Memory B cell (primary cell): Measurements from ENCODE around the gene TUBG1.
"Not testable (repeated sequence)": the region's sequence is repeated elsewhere in the genome, so short reads cannot be mapped to it uniquely, and the experiment has no call there.

Experiments
- ATAC-seq: fragments of 150-1000 bp; cut with Tn5 transposase; 2 replicates; pipeline ENCODE4 v1.10.0; 2021; ENCODE audit warnings: low read depth, mild to moderate bottlenecking, moderate library complexity
- DNase-seq, 2 donors: peaks; one replicate each; pipeline ENCODE4 v3.0.0; 2022; ENCODE audit warnings: low spot score in 2 of 2
- H3K27ac Mint-ChIP-seq: one replicate; pipeline ENCODE4 v1.8.0; 2022; ENCODE audit warnings: mild to moderate bottlenecking, moderate library complexity, mixed read lengths
- H3K27me3 Mint-ChIP-seq: one replicate; pipeline ENCODE4 v1.8.0; 2022; ENCODE audit warnings: mixed read lengths
- H3K36me3 Mint-ChIP-seq: one replicate; pipeline ENCODE4 v1.8.0; 2022; ENCODE audit warnings: mild to moderate bottlenecking, mixed read lengths
- H3K4me1 Mint-ChIP-seq: one replicate; pipeline ENCODE4 v1.8.0; 2022; ENCODE audit warnings: mixed read lengths
- H3K4me3 Mint-ChIP-seq: one replicate; pipeline ENCODE4 v1.8.0; 2022; ENCODE audit warnings: mild to moderate bottlenecking, moderate library complexity, mixed read lengths
- H3K9me3 Mint-ChIP-seq: one replicate; pipeline ENCODE4 v1.8.0; 2022; ENCODE audit warnings: mixed read lengths

TUBG1 gene

DNA sequence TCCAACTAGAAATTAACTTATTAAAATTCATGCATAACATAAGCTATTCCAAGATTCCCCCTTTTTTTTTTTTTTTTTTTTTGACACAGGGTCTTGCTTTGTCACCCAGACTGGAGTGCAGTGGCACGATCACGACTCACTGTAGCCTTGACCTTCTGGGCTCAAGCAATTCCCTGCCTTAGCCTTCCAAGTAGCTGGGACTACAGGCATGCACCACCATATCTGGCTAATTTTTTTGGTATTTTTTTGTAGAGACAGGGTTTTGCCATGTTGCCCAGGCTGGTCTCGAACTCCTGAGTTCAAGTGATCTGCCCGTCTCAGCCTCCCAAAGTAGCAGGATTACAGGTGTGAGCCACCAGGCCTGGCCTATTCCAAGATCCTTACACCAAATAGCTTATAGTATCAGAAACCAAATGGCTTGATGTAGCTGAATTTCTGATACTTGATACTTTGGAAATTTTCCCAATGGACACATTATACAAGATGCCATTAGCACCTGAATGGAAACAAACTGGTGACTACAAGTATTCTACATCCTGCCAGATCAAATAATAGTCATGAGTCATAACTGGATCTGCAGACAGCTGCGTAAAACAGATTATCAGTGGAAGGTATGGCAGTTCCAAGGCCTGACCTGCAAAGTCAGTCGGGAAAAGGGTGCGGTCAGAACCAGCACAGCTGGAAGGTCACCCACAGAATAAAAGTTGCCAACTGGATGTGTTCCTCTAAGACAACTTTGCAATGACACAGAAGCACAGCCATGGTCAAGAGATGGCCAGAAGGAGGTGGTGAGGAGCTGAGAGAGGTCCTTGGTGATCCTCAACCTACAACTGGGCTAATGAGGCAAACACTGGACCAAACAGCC, 14.5 kb downstream of the TUBG1 start:
- H3K4me3 Mint-ChIP-seq, result no peak overlapping the region
- H3K9me3 Mint-ChIP-seq, result no peaks in the 10 kb centered on the region
- no peak overlapping the region for H3K27ac Mint-ChIP-seq
- H3K36me3 Mint-ChIP-seq, result no peaks in the 10 kb centered on the region
- ATAC-seq, result no peak
- H3K4me1 Mint-ChIP-seq, result peaks cover 2% of the 10 kb centered on the region
- no peaks in the 10 kb centered on the region for H3K27me3 Mint-ChIP-seq
- no peak for DNase-seq

DNA sequence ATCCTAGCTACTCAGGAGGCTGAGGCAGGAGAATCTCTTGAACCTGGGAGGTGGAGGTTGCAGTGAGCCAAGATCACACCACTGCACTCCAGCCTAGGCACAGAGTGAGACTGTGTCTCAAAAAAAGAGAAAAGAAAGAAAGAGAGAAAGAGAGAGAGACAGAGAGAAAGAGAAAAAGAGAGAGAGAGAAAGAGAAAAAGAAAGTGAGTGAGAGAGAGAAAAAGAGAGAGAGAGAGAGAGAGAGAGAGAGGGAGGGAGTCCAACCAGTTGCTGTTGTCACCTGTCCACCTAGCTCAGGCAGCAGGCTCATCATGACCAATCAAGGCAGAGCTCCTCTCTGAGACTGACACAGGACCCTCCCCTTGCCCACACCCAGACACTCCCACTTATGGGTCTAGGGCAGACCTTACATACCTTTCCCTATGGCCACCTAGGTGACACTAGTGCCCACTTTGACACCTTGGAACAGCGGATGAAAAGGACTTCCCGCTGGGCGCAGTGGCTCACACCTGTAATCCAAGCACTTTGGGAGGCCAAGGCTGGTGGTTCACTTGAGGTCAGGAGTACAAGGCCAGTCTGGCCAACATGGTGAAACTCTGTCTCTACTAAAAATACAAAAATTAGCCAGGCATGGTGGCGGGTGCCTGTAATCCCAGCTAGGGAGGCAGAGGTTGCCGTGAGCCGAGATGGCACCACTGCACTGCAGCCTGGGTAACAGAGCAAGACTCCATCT, 17.7 kb downstream of the TUBG1 start:
- not testable (repeated sequence) for H3K4me3 Mint-ChIP-seq, H3K27me3 Mint-ChIP-seq, H3K27ac Mint-ChIP-seq, H3K9me3 Mint-ChIP-seq, H3K4me1 Mint-ChIP-seq, ATAC-seq, DNase-seq, H3K36me3 Mint-ChIP-seq

DNA sequence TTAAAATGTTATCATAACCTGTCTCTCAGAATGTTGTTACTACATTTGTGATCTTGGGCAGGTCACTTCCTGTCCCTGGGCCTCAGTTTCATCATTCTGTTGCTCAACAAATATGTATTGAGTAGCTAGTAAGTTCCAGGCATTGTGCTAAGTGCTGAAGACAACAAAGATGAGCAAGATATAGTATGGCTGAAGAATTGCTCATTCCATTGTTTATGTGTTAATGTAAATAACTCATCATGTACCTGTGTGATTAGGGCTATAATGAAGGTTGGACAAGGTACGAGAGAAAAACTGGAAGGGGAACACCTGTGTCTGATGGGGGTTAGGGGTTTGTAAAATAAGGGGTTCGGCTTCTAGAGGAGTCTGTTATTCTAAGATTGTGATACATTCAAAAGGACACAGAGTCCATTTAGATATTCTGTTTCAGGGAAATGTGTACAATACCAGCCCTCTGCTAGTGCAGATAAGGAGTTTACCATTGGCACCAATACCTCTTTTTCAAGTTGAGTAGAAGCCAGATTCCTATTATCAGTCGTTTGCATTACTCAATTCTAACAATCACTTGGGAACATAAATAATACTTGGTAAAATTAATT, 20.0 kb downstream of the TUBG1 start:
- Mint-ChIP-seq H3K27me3 (peaks cover 2% of the 10 kb centered on the region), H3K4me1 (no peaks in the 10 kb centered on the region), H3K36me3 (no peaks in the 10 kb centered on the region), H3K4me3 (no peak overlapping the region), H3K27ac (no peak overlapping the region), H3K9me3 (no peaks in the 10 kb centered on the region)
- no peak for ATAC-seq
- no peak for DNase-seq

DNA sequence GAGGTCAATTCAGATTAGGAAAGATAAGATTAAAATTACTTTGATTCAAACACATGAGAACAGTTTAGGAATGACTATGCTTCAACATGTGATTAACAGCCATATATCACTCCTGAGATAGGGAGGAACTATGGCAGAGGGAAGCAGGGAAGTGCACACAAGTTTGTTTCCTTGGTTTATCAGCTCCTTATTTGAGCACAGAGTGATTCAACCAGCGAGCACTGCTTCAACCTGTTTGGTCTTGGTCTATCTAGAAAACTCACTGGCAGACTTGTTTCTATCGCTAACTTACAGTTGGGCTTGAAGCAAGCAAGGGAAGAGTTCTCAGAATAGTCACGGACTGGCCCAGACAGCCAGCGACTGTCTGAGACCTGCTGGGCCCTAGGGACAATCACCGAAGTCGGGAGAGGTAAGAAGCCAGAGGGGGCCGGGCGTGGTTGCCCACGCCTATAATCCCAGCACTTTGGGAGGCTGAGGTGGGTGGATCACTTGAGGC, 23.5 kb downstream of the TUBG1 start:
- no peak overlapping the region for H3K27ac Mint-ChIP-seq
- H3K4me1 Mint-ChIP-seq, result no peaks in the 10 kb centered on the region
- ATAC-seq (no peak), DNase-seq (no peak)
- H3K27me3 Mint-ChIP-seq, result peaks cover 2% of the 10 kb centered on the region
- H3K36me3 Mint-ChIP-seq, result no peaks in the 10 kb centered on the region
- no peaks in the 10 kb centered on the region for H3K9me3 Mint-ChIP-seq
- no peak overlapping the region for H3K4me3 Mint-ChIP-seq

DNA sequence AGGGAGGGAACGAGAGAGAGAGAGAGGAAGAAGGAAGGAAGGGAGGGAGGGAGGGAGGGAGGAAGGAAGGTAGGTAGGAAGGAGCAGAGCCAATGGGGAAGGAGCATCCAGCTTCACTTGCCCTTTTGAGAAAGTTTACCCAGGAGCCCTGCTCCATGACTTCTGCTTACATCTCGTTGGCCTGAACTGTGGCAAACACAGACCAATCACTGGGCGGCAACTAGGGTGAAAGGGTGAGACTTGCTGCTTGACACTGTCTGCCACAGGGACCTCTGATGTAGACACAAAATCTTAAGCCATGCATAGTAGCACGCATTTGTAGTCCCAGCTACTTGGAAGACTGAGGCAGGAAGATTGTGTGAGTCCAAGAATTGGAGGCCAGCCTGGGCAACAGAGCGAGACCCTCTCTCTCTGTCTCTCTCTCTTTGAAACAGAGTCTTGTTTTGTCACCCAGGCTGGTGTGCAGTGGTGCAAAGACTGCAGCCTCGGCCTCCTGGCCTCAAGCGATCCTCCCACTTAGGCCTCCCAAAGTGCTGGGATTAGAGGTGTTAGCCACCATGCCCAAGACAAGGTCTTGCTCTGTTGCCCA, 30.1 kb downstream of the TUBG1 start:
- H3K27ac Mint-ChIP-seq, result no peak overlapping the region
- ATAC-seq (no peak), DNase-seq (no peak)
- no peaks in the 10 kb centered on the region for H3K36me3 Mint-ChIP-seq
- peaks cover 10% of the 10 kb centered on the region for H3K27me3 Mint-ChIP-seq
- H3K4me1 Mint-ChIP-seq, result no peaks in the 10 kb centered on the region
- no peak overlapping the region for H3K4me3 Mint-ChIP-seq
- H3K9me3 Mint-ChIP-seq, result no peaks in the 10 kb centered on the region

DNA sequence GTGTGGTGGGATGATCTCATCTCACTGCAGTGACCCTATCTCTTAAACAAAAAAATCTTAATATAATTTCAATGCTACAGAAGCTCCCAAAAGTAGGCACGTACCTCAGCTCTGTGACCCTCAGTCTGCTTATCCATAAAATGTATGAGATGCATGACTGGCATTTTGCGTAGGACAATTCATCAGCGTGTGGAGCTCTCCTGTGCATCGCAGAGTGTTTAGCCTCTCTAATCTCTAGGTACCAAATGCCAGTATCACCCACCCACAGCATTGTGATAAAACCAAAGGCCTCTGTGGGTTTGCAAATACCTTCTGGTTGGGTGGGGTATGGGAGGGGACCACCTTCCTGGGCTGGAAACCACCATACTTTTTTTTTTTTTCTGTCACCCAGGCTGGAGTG, 30.6 kb downstream of the TUBG1 start:
- ATAC-seq (no peak), DNase-seq (no peak)
- Mint-ChIP-seq H3K4me3 (no peak overlapping the region), H3K27me3 (peaks cover 10% of the 10 kb centered on the region), H3K4me1 (no peaks in the 10 kb centered on the region), H3K9me3 (no peaks in the 10 kb centered on the region), H3K27ac (no peak overlapping the region), H3K36me3 (no peaks in the 10 kb centered on the region)

DNA sequence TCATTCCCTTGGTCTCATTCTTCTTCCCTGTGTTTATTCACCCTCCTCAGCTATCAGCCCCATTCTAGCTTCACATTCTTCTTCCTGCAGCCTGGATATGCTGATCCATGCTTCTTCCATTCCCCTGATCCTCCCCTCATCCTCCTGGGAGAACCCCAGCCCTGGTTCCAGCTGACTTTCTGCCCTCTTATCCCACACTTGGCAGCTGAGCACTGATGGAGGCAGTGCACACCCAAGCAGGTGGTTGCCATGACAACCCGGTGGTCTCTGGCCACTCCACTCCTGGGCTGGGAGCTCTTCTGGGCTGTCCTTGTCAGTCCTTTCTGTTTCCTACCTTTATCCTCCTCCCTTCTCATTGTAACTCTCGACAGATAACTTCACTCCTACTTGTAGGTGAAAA, 32.9 kb downstream of the TUBG1 start:
- ATAC-seq (no peak), DNase-seq (no peak)
- H3K9me3 Mint-ChIP-seq, result no peaks in the 10 kb centered on the region
- H3K27ac Mint-ChIP-seq, result no peak overlapping the region
- H3K27me3 Mint-ChIP-seq, result peaks cover 10% of the 10 kb centered on the region
- no peaks in the 10 kb centered on the region for H3K4me1 Mint-ChIP-seq
- no peak overlapping the region for H3K4me3 Mint-ChIP-seq
- H3K36me3 Mint-ChIP-seq, result no peaks in the 10 kb centered on the region

DNA sequence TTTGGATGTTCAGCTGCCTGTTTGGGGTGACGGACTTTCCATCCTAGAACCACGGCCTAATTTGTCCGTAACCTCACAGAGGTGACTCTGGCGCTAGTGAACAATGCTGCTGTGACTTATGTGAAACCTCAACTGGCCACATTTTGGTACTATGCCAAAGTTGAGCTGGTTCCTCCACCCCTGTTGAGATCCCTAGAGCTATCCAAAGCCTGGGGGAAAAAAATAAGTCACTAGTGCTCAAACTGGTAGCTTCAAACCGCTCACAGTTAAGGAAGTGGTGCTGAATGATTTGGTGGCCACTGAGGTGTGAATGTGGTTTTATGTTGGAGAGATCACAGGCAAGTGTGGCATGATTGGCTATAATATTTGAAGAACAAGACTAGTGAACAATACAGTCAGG, 38.3 kb downstream of the TUBG1 start:
- peaks cover 1% of the 10 kb centered on the region for H3K36me3 Mint-ChIP-seq
- peak; percentile 61 for ATAC-seq
- H3K27me3 Mint-ChIP-seq, result peaks cover 9% of the 10 kb centered on the region
- peaks cover 6% of the 10 kb centered on the region for H3K4me1 Mint-ChIP-seq
- no peak overlapping the region for H3K4me3 Mint-ChIP-seq
- no peaks in the 10 kb centered on the region for H3K9me3 Mint-ChIP-seq
- no peak overlapping the region for H3K27ac Mint-ChIP-seq
- no peak for DNase-seq

DNA sequence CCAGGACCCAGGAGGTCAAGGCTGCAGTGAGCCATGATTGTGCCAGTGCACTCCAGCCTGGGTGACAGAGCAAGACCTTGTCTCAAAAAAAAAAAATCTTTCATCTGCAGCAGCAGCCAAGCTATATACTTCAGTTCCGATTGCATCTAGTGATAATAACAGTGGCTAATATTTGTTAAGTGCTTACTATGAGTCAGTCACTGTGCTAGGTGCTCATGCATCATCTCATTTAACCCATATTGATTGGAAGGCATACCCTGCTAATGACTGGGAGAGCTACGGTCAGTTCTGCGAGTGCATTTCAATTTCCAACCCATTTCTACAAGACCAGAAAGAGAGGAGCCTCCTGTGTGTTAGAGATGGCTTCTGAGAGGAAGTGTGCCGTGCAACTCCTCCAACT, 41.9 kb downstream of the TUBG1 start:
- no peak for DNase-seq
- Mint-ChIP-seq H3K27me3 (peaks cover 11% of the 10 kb centered on the region), H3K4me3 (no peak overlapping the region), H3K9me3 (no peaks in the 10 kb centered on the region), H3K4me1 (peaks cover 19% of the 10 kb centered on the region), H3K27ac (no peak overlapping the region), H3K36me3 (peaks cover 1% of the 10 kb centered on the region)
- ATAC-seq, result no peak

DNA sequence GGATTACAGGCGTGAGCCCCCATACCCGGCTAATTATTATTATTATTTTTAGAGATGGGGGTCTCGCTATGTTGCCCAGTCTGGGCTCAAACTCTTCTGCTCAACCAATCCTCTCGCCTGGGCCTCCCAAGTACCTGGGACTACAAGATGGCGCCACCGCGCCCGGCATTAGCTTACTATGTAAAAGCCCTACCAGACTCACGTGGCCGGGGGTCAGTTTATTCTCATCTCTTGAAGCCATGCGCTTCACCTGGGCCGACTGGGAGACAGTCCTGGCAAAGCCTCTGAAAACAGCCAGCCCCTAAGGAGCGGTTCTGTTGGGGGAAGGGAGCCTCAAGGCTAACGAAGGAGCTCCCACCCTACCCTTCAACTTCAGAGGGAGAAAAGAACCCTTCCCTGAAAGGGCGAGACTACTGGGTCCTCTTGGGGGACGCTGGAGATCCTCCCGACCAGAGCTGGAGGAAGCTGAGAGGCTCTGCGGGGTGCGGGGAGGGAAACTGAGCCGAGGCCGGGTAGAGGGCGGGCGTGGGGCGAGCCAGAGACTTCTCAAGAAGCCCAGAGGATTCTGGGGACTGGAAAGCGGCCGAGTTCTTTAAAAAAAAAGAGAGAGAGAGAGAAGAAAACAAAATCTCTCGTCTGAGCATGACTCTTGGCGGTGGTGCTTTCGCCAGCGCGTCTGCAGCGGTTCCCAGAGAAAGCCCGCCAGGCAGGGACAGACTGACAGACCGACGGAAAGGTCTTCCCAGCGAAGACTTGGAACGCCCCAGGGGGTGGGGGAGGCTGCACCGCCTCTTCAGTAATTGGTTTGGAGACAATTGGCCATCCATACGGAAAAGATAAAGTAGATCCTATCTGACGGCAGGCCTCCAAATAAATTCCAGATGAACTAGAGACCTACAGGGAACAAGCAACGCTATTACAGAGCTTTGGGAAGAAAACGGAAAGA, 44.0 kb downstream of the TUBG1 start:
- Mint-ChIP-seq H3K4me1 (peaks cover 18% of the 10 kb centered on the region), H3K27ac (no peak overlapping the region), H3K4me3 (no peak overlapping the region), H3K27me3 (peaks cover 11% of the 10 kb centered on the region), H3K36me3 (peaks cover 1% of the 10 kb centered on the region), H3K9me3 (peaks cover 2% of the 10 kb centered on the region)
- DNase-seq, result no peak
- no peak for ATAC-seq

DNA sequence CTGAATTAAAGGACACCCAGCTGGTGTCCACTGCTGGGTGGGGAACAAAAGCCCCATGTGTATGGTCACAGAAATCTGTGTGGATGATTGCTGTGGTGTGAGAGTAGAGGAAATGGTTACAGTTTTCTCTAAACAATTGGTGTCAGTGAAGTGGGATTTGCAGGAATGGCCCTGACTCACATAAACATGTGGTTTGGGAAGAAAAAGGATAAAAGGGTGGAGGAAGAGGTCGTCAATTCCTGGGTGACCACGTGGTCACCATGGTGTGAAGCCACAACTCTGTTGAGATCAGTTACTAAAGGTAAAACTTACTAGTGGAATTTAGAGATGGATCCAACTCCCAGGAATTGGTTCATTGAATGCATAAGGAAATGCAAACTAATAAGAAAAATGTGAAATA, 46.0 kb downstream of the TUBG1 start:
- Mint-ChIP-seq H3K4me1 (peaks cover 27% of the 10 kb centered on the region), H3K27me3 (peaks cover 10% of the 10 kb centered on the region), H3K9me3 (peaks cover 2% of the 10 kb centered on the region), H3K27ac (no peak overlapping the region), H3K4me3 (no peak overlapping the region), H3K36me3 (peaks cover 1% of the 10 kb centered on the region)
- ATAC-seq, result no peak
- no peak for DNase-seq

DNA sequence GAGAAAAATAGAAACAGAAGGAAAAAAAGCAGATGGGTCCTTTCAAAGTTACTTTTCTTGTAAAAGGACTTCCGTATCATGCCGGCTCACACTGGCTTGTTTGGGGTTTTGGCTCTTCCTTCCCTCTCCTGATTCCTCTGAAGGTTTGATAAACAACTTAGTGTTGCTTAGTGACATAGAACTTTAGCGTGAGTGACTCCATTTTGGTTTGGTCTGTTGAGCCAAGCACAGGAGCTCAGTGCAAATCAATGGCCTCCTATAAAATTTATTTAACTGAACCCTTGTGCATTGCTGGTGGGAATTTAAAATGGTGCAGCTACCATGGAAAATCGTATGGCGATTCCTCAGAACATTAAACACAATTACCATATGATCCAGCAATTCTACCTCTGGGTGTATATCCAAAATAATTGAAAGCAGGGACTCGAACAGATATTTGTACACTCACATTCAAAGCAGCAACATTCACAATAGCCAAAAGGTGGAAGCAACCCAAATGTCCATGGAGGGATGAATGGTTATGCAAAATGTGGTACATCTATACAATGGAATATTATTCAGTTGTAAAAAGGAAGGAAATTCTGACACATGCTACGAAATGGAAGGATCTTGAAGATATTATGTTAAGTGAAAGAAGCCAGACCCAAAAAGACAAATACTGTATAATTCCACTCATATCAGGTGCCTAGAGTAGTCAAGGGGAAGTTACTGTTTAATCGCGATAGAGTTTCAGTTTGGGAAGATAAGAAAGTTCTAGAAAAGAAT, 48.5 kb downstream of the TUBG1 start:
- DNase-seq (no peak), ATAC-seq (no peak)
- peak overlapping the region; percentile 70 for H3K4me3 Mint-ChIP-seq
- H3K36me3 Mint-ChIP-seq, result no peaks in the 10 kb centered on the region
- peaks cover 27% of the 10 kb centered on the region for H3K4me1 Mint-ChIP-seq
- H3K9me3 Mint-ChIP-seq, result peaks cover 2% of the 10 kb centered on the region
- H3K27me3 Mint-ChIP-seq, result peaks cover 8% of the 10 kb centered on the region
- H3K27ac Mint-ChIP-seq, result no peak overlapping the region
